Sigmoid colon (tissue), 3 donors: ENCODE results near the gene ZNF440.

ENCODE experiments used
- CTCF ChIP-seq, 4 experiments: fragments of 450-650 bp in 3 of 4; fragments of 200-600 bp in 1 of 4; IDR thresholded peaks; one replicate each; pipeline ENCODE4 v1.5.1; 2016 to 2019; ENCODE audit warnings: antibody characterized with exemption in 4 of 4, mild to moderate bottlenecking in 3 of 4, moderate library complexity in 2 of 4
- POLR2A ChIP-seq, 2 donors: fragments of 450-650 bp; IDR thresholded peaks; one replicate each; pipeline ENCODE4 v1.6.1; 2016; ENCODE audit warnings: antibody characterized with exemption in 2 of 2, mild to moderate bottlenecking in 2 of 2, moderate library complexity in 2 of 2

GRCh38 chr19:11798391-11799330, 15.4 kb upstream of the ZNF440 start, which contains the start of gene ZNF491:
- TF ChIP-seq CTCF (IDR thresholded peaks at IDR 0.05) (peak in 1 of 4 experiments; percentile 26), POLR2A (IDR thresholded peaks at IDR 0.05) (peak; percentile 46 to 65)
